VCaP (cell line): Measurements from ENCODE around the gene PLCB1.
A peak's percentile ranks its signal among the peaks of the same experiment; 100 is the strongest.

Experiments
- H3K27ac ChIP-seq: fragments of 450-650 bp; 2 replicates; pipeline ENCODE4 v1.5.1; 2017
- CTCF ChIP-seq: fragments of 450-650 bp; conservative IDR thresholded peaks from 2 replicates; pipeline ENCODE4 v1.5.1; 2017; ENCODE audit warnings: mild to moderate bottlenecking, moderate library complexity

The PLCB1 gene

DNA sequence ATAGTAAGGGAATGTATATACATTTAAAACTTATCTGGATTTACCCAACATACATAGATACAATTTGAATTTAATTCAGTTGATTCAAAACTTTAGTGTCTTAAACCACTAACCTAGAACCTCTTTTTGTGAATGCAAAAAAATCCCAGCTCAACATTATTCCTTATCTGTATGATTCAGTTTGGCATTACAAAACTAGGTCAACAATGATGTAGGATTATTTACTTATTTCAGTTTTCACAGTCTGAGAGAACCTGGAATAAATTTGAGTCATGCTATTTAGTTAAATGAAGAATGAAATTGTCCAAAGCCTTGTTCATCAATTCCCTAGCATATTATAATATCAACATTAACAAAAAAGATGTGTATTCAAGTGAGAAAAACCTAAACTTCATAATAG is 7.4 kb upstream of the PLCB1 start:
- no peak for TF ChIP-seq CTCF
- H3K27ac ChIP-seq: peak overlapping the region; percentile 76; the same call in 1 of the 2 replicates

GRCh38 chr20:8126181-8126580 is 5.9 kb upstream of the PLCB1 start:
- peak overlapping the region; percentile 73 for H3K27ac ChIP-seq
- TF ChIP-seq CTCF: no peak

DNA sequence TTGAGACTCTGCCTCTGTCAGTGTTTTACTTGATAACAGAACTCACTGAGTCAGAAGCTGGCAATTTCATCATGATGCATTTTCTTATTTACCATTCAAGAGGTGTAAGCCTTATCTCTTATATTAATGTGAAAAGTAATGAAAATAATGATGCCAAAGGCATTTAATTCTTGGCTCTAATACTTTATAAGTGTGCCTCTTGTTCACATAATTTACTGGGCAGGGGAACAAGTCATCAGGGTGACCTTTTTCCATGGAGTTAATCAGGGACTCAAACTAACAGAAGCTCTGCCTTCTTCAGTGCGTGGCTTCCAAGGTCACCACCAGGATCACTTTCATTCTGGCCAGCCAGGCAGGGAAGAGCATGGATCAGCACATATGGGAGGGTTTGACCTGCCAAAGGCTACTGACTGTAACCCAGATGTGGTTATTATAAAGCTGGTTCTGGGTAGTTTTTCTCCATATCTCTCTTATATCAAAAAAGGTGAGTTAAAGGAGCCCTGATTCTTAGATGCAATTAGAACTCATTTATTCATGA is 5.2 kb upstream of the PLCB1 start:
- no peak for TF ChIP-seq CTCF
- H3K27ac ChIP-seq: peak overlapping the region; percentile 73

- peak overlapping the region; percentile 73 for H3K27ac ChIP-seq
- no peak for TF ChIP-seq CTCF
Measured at GRCh38 chr20:8127553-8128255, 4.4 kb upstream of the PLCB1 start.

GRCh38 chr20:8128291-8129060 is 3.6 kb upstream of the PLCB1 start:
- no peak for TF ChIP-seq CTCF
- H3K27ac ChIP-seq: no peak overlapping the region

DNA sequence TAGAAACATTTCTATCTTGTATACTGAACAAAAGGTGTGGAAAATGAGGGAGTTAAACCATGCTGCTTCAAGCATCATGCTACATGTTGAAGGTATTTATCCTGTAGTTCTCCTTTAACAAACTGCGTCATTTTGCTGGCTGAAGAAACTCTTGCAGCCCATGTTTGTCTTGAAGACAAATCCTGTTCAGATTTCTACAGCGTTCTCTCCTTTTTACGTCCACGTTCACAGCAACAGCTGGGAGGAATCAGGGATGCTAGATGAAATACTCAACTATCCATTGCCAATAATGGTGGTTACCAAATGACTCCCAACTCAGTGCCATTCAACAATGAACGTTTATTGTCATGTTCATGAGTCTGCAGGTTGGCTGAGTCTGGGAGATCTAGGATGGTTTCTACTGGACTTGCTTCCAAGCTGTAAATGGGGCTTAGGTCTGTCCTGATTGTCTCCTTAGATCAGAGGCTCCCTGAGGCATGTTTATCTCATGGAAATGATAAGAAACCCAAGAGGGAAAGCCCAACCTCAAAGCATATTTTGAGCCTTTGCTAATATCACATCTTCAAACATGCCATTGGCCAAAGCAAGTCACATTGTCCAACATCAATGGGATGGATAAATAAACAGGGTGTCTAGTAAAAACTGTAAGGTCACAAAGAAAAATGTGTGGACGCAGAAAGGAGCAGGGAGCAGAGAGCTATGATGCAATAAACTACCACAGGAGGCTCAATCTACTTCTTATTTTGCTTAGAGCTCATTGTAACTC is 2.7 kb upstream of the PLCB1 start:
- no peak overlapping the region for H3K27ac ChIP-seq
- TF ChIP-seq CTCF: no peak
